Measurements from ENCODE around the gene SCAF4.
"Not testable (repeated sequence)": the region's sequence is repeated elsewhere in the genome, so short reads cannot be mapped to it uniquely, and the experiment has no call there.

The SCAF4 gene

GRCh38 chr21:31737586-31738397 lies 5.9 kb upstream of the SCAF4 start:
- DNase-seq (ENCODE audit: low spot score) = not testable (repeated sequence)

- DNase-seq (ENCODE audit: low spot score) = no peak
These were observed 3.6 kb upstream of the SCAF4 start for GRCh38 chr21:31735511-31735992.

- DNase-seq (ENCODE audit: low spot score) = peak; percentile 60
These were observed 1.7 kb upstream of the SCAF4 start for GRCh38 chr21:31733551-31734149.

GRCh38 chr21:31732597-31733550 lies 956 bp upstream of the SCAF4 start:
- peak; percentile 73 for DNase-seq (ENCODE audit: low spot score)

- peak; percentile 33 for DNase-seq (ENCODE audit: low spot score)
These were observed 662 bp downstream of the SCAF4 start for GRCh38 chr21:31731056-31731856.

GRCh38 chr21:31730712-31731055 lies 1.2 kb downstream of the SCAF4 start:
- DNase-seq (ENCODE audit: low spot score) = no peak

GRCh38 chr21:31729622-31730343 lies 2.1 kb downstream of the SCAF4 start:
- DNase-seq (ENCODE audit: low spot score) = no peak

GRCh38 chr21:31728952-31729351 lies 3.0 kb downstream of the SCAF4 start:
- DNase-seq (ENCODE audit: low spot score) = no peak

GRCh38 chr21:31728191-31728590 lies 3.7 kb downstream of the SCAF4 start:
- DNase-seq (ENCODE audit: low spot score) = no peak

- DNase-seq (ENCODE audit: low spot score) = no peak
These were observed 4.7 kb downstream of the SCAF4 start for GRCh38 chr21:31727181-31727580.

- no peak for DNase-seq (ENCODE audit: low spot score)
These were observed 5.5 kb downstream of the SCAF4 start for GRCh38 chr21:31726407-31726806.

- DNase-seq (ENCODE audit: low spot score) = no peak
These were observed 6.6 kb downstream of the SCAF4 start for GRCh38 chr21:31725202-31725839.

GRCh38 chr21:31724552-31724951 lies 7.4 kb downstream of the SCAF4 start:
- DNase-seq (ENCODE audit: low spot score) = no peak

GRCh38 chr21:31721381-31721780 lies 10.5 kb downstream of the SCAF4 start:
- no peak for DNase-seq (ENCODE audit: low spot score)

GRCh38 chr21:31720739-31721138 lies 11.2 kb downstream of the SCAF4 start:
- no peak for DNase-seq (ENCODE audit: low spot score)

GRCh38 chr21:31720330-31720729 lies 11.6 kb downstream of the SCAF4 start:
- DNase-seq (ENCODE audit: low spot score) = no peak

- no peak for DNase-seq (ENCODE audit: low spot score)
These were observed 15.8 kb downstream of the SCAF4 start for GRCh38 chr21:31716106-31716505.

GRCh38 chr21:31714741-31715365 lies 17.1 kb downstream of the SCAF4 start:
- DNase-seq (ENCODE audit: low spot score) = no peak

GRCh38 chr21:31713973-31714740 lies 17.8 kb downstream of the SCAF4 start:
- DNase-seq (ENCODE audit: low spot score) = no peak
